Activated CD4-positive, alpha-beta T cell treated with anti-CD3 and anti-CD28 coated beads, Interleukin-2, amount 50 U/mL, for 24 hours (primary cell): ENCODE measurements around the gene KIAA1586.
"Not testable (repeated sequence)": the region's sequence is repeated elsewhere in the genome, so short reads cannot be mapped to it uniquely, and the experiment has no call there.

Source experiments
- DNase-seq, 2 donors: peaks; one replicate each; pipeline ENCODE4 v3.0.0-alpha.2; 2020; ENCODE audit warnings: low read depth in 1 of 2, low spot score in 1 of 2

The KIAA1586 gene

DNA sequence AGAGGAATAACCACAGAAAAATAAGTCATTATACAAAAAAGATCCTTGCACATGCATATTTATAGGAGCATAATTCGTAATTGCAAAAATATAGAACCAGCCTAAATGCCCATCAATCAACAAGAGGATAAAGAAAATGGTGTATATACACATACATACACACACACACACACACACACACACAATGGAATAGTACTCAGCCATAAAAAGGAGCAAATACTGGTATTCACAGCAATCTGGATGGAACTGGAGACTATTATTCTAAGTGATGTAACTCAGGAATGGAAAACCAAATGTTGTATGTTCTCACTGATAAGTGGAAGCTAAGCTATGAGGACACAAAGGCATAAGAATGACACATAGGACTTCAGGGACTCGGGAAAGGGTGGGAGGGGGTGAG, 1.9 kb upstream of the KIAA1586 start:
- no peak for DNase-seq

DNA sequence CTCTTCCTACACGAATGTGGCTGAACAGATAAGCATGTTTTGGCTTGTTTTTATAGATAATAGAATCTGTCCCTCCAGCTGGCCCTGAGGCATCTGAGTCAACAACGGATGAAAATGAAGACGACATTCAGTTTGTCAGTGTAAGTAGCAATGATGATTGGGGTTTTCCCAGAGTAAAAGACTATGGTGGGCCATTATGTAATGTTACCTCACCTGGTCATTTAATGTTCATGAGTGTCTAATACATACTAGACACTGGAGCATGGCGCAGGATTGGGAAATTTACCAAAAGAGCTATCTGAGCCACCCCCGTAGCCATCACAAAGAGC, 728 bp downstream of the KIAA1586 start:
- DNase-seq: not testable (repeated sequence)

DNA sequence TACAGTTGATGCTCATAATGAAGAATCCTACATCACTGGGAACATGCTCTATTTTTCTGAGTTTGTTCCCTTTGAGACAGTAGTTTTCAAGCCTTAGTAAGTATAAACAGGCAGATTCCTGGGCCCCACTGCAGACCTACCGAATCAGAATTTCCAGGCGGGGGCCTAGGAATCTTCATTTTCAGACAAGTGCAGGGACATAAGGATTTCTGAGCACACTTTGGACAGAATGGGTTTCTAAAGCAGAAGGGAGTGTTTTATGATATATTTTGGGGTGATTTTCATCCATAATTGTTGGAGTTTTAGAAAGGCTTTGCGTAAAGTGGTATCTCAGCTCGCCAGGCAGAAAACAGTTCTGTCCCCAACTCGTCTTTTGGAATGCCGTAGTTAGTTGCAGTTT, 1.4 kb downstream of the KIAA1586 start:
- not testable (repeated sequence) for DNase-seq

DNA sequence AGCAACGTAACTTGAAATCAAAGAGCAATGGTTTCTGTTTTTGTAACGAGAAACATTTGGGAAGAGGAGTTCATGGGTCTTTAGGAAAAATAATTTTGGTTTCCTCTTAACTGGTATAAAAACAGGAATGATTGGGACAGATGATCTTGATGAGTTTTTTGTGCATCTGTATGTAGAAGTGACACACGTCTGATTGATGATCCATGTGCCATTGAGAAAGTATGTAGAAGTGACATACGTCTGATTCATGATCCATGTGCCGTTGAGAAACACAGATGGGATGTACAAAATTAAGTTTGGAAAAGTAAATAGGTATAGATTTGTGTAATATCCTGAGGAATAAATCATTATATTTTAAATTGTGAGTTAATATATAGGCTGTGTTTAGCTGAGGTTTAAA, 2.1 kb downstream of the KIAA1586 start:
- no peak for DNase-seq

DNA sequence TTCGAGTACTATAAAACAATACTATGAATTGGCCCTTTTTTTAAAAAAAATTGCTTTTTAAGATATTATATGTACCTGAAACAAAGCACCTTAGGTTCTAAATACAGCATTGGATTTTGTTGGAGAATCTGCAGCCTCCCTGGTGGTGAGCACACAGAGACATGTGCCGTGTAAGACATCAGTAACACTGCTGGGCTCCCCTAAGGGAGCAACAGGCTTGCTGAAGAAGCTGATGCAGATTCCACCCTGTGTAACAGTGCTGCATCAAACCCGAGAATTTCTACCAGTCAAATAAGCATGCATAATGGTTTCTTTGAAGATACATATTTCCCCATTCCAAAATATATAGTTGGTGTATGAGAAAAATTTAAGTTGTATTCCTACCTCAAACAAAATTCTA, 17.4 kb downstream of the KIAA1586 start:
- DNase-seq: no peak

DNA sequence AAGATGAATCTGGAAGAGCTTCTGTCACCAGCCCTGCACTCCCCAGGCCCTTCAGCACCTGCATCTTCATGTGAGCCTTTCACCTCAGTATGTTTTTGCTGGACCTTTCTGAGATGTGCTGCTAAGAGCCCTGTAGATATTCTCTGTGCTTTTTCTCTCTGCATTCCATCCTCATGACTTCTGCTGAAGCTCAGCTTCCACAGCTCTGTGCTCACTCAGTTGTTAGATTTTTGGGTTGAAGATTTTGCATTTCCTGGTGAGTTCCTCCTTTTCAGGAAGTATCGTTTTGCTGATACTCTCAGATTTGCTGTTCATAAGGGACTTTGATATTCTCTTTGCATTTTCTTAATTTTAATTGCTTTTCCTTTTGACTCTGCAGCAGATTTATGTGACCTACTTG, 18.3 kb downstream of the KIAA1586 start:
- DNase-seq: no peak

DNA sequence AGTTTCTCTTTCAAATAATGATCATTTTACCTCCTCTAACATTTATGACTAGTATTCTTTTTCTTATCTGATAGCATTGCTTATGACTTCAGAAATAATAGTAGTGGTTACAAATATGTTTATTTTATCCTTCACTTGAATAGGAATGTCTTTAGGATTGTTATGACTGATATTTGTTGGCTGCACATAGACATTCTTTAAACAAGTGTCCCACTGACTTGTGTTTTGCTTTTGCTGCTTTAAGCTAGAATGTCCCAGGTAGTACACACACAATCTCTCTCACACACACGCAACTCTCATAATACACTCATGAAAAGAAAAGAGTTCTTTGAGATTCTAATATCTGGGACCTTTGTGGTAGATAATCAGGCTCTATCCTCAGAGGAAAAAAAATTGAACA, 21.6 kb downstream of the KIAA1586 start:
- no peak for DNase-seq

DNA sequence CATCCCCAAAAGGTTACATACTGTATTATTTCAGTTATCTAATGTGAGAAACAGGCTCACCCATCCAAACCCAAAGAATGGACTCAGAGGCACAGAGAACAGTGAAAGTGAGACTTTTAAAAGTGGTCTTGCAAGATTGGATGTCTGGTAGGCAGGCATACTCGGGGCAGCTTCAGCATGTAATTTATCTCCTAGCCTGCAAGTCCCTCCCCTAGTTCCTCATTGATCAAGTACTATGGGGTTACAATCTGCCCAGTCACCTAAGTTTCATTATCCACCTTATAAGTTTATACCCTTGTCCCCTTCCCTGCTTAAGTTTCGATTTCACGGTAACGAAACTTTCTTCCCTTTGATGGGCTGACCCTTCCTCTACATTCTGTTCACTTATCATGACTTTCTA, 22.7 kb downstream of the KIAA1586 start:
- DNase-seq: no peak

DNA sequence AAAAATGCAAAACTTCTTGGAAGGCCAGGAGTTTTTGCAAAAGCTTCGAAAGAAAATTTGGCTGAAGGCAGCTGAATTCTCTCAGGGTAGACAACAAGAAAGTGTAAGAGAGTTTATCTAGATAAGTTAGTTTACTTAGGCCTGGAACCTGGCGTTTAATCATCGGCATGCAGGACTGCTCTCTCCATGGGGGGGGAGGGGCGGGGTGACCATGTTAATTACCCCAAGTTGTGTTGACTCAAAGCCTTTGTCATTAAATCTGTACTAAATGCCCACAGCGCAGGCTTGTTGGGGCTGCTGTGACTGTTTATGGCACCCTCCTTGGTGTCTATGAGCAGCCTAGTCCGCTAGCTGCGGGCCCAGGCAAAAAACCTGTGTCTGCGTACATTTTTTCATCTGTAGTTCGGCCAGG, 23.4 kb downstream of the KIAA1586 start:
- DNase-seq: no peak

DNA sequence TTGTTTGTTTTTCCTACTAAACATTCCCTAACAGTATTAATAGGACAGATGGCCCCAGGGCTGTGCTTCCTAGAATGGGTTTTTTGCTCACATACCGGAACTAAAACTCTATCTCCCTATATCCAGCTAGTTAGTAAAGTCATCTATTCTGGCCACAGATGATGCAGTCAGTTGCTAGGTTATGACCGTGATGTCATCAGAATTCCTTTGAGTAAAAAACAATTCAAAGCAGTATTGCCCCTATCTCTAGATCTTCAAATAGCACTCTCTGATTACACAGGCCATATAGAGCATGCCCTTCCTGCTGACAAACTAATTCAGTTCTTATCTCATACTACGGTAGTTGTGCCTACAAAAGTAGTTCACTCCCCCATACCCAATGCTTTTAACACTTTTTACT, 25.6 kb downstream of the KIAA1586 start:
- DNase-seq: no peak

DNA sequence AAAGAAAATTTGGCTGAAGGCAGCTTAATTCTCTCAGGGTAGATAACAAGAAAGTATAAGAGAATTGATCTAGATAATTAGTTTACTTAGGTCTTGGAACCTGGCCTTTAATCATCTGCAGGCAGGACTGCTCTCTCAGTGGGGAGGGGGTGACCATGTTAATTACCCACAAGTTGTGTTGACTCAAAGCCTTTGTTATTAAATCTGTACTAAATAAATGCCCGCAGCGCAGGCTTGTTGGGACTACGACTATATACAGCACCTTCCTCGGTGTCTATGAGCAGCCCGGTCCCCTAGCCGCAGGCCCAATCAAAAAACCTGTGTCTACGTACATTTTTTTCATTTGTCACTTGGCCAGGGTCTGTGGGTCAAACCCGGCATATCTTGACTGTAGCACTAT, 27.9 kb downstream of the KIAA1586 start:
- no peak for DNase-seq

DNA sequence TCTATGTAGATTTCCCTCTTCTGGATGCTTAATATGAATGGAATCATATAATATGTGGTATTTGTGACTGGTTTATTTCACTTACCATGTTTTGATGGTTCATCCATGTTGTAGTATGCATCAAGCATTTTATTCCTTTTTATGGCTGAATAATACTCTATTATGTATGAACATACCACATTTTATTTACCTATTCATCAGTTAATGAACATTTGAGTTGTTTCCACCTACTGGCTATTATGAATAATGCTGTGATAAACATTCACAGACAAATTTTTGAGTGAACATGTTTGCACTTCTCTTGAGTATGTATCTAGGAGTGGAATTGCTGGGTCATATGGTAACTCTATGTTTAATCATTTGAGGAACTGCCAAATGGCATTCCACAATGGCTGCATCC, 28.6 kb downstream of the KIAA1586 start:
- DNase-seq: no peak

DNA sequence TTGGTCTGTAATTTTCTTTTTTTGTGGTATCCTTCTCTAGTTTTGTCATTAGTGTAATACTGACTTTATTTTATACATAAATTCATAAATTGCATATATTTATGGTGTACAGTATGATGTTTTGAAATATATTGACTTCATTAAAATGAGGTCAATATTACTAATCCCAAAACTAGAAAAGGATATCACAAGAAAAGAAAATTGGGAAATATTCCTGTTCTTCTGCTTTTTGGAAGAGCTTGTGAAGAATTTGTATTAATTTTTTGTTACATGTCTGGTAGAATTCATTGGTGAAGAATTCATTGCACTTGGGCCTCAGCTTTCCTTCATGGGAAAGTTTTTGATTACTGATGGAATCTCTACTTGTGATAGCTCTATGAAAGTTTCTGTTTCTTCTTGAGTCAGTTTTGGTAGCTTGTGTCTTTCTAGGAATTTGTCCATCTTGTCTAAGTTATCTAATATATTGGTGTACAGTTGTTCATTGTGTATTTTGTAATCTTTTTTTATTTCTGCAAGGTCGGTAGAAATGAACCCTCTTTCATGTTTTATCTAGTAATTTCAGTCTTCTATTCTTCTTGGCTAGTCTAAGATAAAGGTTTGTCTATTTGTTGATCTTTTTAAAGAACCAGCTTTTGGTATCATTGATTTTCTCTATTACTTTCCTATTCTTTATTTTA, 32.2 kb downstream of the KIAA1586 start:
- DNase-seq: no peak

DNA sequence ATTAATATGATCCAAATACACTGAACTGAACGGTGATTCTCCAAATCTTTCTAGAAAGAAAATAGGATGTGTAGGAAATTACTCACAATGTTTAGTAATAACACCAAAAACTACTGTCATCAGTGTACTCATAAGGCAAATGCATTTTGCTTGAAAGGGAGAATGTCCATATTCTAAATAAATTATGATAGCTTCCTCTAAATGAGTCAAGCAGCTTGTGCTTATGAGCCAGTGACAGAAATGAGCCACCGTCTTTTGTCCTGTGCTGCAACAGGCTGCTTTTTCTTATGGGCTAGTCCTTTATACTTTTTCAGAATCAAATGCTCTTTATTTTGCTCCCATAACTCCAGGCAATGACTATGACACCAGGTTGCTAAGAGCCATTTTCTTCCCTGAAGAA, 39.0 kb downstream of the KIAA1586 start:
- DNase-seq: no peak

DNA sequence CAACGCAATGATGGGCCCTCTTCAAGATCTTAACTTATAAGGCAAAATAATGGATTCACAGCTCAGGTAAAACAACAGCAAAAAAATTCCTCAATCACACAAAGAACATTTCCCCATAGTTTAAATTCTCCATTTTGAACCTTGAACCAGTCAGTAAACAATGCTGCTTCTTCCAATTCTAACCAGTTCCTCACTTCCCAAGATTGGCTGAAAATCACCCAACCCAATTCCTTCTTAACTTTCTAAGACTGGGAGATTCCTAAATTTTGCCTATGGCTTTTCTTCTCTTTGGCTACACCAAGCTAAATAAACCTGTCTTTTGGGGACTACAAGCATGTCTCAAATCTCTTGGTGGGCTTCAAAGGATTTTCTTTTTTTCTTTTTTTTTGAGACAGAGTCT, 40.4 kb downstream of the KIAA1586 start:
- DNase-seq: no peak

DNA sequence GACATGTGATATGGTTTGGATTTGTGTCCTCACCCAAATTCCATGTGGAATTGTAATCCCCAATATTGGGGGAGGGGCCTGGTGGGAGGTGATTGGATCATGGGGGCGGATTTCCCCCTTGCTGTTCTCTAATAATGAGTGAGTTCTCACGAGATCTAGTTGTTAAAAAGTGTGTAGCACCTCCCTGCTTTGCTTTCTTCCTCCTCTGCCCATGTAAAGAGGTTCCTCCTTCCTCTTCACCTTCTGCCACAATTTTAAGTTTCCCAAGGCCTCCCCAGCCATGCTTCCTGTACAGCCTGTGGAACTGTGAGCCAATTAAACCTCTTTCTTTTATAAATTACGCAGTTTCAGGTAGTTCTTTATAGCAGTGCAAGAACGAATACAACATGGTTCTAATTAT, 41.4 kb downstream of the KIAA1586 start:
- no peak for DNase-seq

DNA sequence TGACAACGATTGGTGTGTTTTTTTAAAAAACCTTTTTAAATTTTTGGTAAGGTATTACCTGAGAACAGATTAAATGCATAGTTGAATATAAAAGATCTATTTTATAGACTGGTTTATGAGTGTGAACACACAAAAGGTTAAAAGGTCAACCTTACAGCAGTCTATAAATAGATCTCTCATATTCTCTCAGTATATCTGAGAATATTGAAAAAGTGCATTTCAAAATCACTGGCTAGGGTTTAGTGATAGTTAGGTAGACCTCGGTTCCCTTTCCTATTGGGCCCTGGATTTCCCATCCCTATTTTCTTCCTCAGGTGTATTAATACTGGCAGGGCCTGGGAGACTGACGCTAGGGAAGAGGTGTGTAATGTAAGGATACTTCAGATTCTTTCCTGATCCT, 42.8 kb downstream of the KIAA1586 start:
- DNase-seq: no peak

DNA sequence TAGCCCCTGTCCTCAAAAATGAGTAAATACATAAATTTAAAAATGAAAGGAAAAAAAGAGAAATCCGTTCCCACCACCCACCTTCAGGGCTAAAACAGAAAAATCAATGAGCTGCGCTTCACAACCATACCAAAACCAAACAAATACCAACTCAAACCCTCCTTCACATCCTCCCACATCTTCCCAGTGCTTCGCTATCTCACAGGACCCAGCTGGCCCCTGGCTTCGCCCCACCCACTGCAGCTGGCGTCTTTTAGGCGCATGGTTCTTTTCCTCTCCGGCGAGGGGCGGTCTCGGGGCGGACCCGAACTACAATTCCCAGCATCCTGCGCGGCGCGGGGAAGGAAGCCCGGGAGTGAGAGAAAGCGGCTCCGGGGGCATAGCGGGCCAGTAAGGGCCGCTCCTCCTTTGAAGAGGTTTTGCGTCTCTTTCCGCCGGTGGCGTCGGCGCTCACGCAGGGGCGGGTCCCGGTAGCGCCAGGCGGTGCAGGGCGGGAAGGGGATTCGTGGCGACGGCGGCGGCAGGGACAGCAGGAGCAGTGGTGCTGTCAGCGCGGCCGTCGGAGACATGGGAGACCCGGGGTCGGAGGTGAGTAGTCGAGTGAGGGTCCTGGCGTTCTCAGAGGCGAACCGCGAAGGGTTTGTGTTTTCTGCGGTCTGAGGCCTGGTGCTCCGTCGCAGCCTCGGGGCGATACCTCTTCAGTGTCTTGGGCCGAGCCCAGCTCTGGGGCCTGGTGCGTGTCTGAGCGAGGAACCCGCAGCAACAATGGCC, 43.4 kb downstream of the KIAA1586 start, which contains the start of gene ZNF451:
Gene ZNF451, plus strand, starts transcription at position 502 of the 771 bp plus-strand sequence. Its CDS starts 66 bp downstream, at position 568.
- peak; percentile 93 to 97 for DNase-seq

DNA sequence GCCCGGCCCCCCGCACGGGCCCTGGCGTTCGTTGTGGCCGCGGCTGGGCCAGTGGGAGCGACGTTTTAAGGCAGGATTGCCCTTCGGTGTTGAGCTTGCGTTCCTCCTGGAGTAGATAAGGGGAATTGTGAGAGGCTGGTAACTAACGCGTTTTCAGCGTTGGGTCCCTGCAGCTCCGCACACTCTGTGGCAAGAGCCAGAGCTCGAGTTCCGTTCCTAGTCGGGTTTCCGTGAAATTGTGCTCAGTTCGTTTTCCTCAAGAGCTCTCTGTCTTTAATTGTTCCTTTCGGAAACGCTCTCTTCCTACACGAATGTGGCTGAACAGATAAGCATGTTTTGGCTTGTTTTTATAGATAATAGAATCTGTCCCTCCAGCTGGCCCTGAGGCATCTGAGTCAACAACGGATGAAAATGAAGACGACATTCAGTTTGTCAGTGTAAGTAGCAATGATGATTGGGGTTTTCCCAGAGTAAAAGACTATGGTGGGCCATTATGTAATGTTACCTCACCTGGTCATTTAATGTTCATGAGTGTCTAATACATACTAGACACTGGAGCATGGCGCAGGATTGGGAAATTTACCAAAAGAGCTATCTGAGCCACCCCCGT, 44.1 kb downstream of the KIAA1586 start:
- DNase-seq: not testable (repeated sequence)

DNA sequence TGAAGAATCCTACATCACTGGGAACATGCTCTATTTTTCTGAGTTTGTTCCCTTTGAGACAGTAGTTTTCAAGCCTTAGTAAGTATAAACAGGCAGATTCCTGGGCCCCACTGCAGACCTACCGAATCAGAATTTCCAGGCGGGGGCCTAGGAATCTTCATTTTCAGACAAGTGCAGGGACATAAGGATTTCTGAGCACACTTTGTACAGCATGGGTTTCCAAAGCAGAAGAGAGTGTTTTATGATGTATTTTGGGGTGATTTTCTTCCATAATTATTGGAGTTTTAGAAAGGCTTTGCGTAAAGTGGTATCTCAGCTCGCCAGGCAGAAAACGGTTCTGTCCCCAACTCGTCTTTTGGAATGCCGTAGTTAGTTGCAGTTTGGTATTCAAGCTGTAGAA, 44.9 kb downstream of the KIAA1586 start:
- DNase-seq: not testable (repeated sequence)

DNA sequence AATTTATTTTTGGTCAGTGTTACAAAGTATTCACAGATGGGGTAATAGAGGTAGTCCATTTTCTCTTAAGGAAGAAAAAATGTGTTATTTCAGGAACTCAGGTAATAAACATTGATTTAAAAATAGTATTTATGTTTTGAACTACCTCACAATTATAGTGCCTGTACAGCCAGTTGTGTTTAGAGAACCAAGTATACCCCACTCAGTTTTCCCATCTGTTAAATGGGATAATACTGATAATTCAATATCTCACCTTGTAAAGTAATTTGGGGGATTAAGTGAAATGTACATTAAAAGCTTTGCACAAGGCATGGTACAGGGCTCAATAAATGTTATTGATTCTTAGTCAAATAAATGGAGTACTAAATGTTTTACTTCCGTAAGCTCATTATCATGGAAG, 48.2 kb downstream of the KIAA1586 start:
- DNase-seq: no peak

DNA sequence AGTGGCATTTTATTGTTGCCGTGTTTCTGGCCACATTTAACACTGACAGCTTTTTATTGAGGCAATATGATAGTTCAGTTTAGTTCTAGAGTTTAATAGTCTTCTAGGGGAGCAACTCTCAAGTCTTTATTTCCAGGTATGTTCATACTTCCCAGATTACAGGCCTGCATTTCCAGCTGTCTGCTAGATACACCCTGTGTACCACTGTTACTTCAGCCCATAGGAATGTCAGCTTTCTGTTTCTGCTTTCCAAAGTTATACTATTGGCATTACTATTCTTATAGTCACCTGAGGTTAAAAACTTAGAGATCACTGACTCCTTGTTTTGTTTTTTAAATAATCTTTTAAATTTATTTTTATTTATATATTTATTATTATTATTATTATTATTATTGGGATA, 51.1 kb downstream of the KIAA1586 start:
- DNase-seq: no peak
